ENCODE data around the gene PREPL. TPM values are rescaled to one million over a fixed set of nuclear protein-coding genes. Genes with fewer than 3 reads are reported as not detected.
"Not testable (repeated sequence)": the region's sequence is repeated elsewhere in the genome, so short reads cannot be mapped to it uniquely, and the experiment has no call there.

PREPL gene
- total RNA-seq, 2 experiments from 2014 or later = 20.0 to 23.8 TPM

DNA sequence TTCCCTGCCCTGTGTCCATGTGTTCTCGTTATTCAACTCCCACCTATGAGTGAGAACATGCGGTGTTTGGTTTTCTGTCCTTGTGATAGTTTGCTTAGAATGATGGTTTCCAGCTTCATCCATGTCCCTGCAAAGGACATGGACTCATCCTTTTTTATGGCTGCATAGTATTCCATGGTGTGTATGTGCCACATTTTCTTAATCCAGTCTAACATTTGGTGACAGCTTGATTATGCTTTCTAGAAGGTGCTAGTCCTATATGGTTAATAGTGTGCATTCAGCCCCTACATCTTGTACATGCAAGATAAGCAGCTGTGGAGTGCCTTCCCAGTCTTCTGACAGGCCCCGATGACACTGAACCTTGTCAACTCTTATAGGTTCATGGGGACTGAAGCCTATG lies 57.5 kb downstream of the PREPL start:
- not testable (repeated sequence) for H3K9me3 Mint-ChIP-seq (ENCODE audit: low read depth); H3K36me3 Mint-ChIP-seq; DNase-seq; H3K4me1 Mint-ChIP-seq; ATAC-seq; H3K4me3 Mint-ChIP-seq; H3K27ac Mint-ChIP-seq; H3K27me3 Mint-ChIP-seq
- CTCF ChIA-PET = interaction anchor here (1.3 kb wide), 1 partner anchor 9 kb away, joined by 4 read pairs; no protein-coding TSS in a partner anchor

DNA sequence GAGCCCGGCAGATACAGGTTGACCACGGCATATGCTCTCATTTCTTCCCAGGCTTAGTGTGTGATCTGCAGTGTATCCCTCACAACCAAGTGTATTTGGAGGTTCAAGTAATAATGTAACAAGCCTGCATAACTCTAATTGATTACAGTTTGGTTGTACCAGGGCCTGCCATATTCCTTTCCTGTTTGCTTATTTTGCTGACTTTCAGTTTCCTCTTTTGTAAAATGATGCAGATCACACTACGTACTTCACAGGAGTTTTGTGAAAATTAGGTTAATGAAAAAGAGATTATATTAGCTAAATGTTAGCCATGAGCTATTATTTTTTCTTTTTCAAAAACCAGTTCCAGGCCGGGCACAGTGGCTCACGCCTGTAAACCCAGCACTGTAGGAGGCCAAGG lies 60.2 kb downstream of the PREPL start:
- no peaks in the 10 kb centered on the region for H3K9me3 Mint-ChIP-seq (ENCODE audit: low read depth)
- H3K4me3 Mint-ChIP-seq = no peak overlapping the region
- H3K27me3 Mint-ChIP-seq = peaks cover 9% of the 10 kb centered on the region
- H3K4me1 Mint-ChIP-seq = peaks cover 8% of the 10 kb centered on the region
- CTCF ChIA-PET = no interaction called here
- ATAC-seq (no peak), DNase-seq (no peak)
- no peak overlapping the region for H3K27ac Mint-ChIP-seq
- H3K36me3 Mint-ChIP-seq = no peaks in the 10 kb centered on the region

DNA sequence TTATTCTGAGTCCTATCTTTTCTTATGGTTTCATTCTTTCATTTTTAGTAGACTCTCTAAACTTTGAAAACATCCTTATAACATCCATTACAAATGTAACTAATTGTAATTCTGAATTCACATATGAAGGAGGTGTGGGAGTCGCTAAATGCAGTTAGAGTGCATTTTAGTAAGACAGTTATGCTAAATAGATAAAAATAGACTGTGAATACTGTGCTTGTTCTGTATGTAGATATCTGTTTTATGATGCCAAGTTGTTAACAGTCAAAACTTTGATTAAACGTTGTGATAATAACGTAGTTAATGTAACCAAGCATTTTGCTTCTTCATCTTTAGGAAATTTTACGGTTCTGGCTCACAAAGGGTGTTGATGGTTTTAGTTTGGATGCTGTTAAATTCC lies 61.7 kb downstream of the PREPL start:
- CTCF ChIA-PET = no interaction called here
- H3K27me3 Mint-ChIP-seq = peaks cover 9% of the 10 kb centered on the region
- no peak for DNase-seq
- H3K4me3 Mint-ChIP-seq = no peak overlapping the region
- H3K36me3 Mint-ChIP-seq = no peaks in the 10 kb centered on the region
- no peak overlapping the region for H3K27ac Mint-ChIP-seq
- ATAC-seq = no peak
- H3K4me1 Mint-ChIP-seq = peaks cover 9% of the 10 kb centered on the region
- no peaks in the 10 kb centered on the region for H3K9me3 Mint-ChIP-seq (ENCODE audit: low read depth)

DNA sequence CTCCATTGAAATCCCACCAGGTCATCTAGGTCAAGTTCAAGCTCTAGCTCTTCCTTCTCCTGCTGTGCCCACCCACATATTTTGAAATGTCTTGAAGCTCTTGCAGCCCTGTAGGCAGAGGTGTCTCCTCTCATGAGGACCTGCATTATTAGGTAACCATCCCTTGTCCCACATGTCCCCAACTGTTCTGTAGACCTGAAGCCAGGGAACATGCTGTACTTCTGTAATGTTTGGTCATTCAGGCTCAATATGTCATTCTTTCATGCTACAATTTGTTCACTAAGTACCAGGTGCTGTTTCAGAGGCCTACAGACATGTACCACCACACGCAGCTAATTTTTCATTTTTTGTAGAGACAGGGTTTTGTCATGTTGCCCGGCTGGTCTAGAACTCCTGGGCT lies 63.9 kb downstream of the PREPL start:
- peaks cover 9% of the 10 kb centered on the region for H3K4me1 Mint-ChIP-seq
- peaks cover 9% of the 10 kb centered on the region for H3K27me3 Mint-ChIP-seq
- H3K36me3 Mint-ChIP-seq = no peaks in the 10 kb centered on the region
- DNase-seq (no peak), ATAC-seq (no peak)
- H3K27ac Mint-ChIP-seq = no peak overlapping the region
- CTCF ChIA-PET = interaction anchor here (0.5 to 0.9 kb wide), 3 partner anchors 54 to 1380 kb away, joined by 3 read pairs; no protein-coding TSS in a partner anchor
- no peaks in the 10 kb centered on the region for H3K9me3 Mint-ChIP-seq (ENCODE audit: low read depth)
- H3K4me3 Mint-ChIP-seq = no peak overlapping the region

DNA sequence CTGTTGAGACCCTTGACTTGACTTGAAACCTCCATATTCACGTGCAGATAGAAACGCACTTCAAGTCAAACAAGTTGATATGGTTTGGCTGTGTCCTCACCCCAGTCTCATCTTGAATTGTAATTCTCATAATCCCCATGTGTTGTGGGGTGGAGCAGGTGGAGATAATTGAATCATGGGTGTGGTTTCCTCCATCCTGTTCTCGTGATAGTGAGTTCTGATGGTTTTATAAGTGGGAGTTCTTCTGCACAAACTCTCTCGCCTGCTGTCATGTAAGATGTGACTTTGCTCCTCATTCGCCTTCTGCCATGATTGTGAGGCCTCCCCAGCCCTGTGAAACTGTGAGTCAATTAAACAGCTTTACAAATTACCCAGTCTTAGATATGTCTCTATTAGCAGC lies 64.6 kb downstream of the PREPL start:
- Mint-ChIP-seq H3K9me3 (ENCODE audit: low read depth) (no peaks in the 10 kb centered on the region), H3K4me3 (no peak overlapping the region), H3K4me1 (peaks cover 9% of the 10 kb centered on the region), H3K27ac (no peak overlapping the region), H3K27me3 (peaks cover 9% of the 10 kb centered on the region), H3K36me3 (no peaks in the 10 kb centered on the region)
- DNase-seq = no peak
- no peak for ATAC-seq
- CTCF ChIA-PET = interaction anchor here (0.5 to 1.3 kb wide), 2 partner anchors 55 to 252 kb away, joined by 3 to 6 read pairs; no protein-coding TSS in a partner anchor

DNA sequence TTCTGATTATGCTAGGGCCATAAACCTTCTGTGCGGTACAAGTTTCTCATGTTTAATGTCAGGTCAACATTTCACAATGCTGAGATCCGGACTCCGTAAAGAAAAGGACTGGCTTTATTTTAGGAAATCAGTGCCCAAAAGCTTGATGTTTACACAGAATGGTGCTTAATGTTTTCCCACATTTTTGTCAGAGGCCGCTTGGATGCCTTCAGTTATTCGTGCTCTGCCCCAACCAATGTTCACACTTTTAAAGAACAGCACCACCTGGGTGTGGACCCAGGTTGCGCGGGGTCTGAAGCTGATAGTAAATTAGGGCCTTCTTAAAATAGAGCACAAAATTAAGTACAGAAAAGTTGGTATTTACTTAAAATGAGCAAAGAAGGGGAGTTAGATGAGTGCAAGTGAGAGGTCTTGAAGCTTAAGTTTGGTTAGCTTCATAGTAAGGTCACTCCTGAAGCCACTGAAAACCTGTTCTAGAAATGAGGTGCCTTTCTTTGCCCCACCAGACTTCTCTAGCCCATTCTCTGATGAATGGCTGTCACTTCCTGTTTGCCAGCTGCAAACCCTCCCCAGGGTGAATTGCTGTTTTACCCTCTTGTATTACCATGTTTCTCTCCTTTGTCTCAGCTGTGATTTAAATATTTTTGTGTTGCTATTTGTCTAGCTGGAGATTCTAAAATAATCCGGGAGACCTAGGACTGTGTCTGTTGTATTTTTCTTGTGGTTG lies 65.5 kb downstream of the PREPL start:
- Mint-ChIP-seq H3K27ac (no peak overlapping the region), H3K4me1 (peaks cover 9% of the 10 kb centered on the region), H3K9me3 (ENCODE audit: low read depth) (no peaks in the 10 kb centered on the region), H3K4me3 (no peak overlapping the region), H3K27me3 (peaks cover 12% of the 10 kb centered on the region), H3K36me3 (no peaks in the 10 kb centered on the region)
- DNase-seq = no peak
- CTCF ChIA-PET = interaction anchor here (0.7 to 1.8 kb wide), 6 partner anchors 50 to 252 kb away, joined by 3 to 6 read pairs (median 4); no protein-coding TSS in a partner anchor
- no peak for ATAC-seq

DNA sequence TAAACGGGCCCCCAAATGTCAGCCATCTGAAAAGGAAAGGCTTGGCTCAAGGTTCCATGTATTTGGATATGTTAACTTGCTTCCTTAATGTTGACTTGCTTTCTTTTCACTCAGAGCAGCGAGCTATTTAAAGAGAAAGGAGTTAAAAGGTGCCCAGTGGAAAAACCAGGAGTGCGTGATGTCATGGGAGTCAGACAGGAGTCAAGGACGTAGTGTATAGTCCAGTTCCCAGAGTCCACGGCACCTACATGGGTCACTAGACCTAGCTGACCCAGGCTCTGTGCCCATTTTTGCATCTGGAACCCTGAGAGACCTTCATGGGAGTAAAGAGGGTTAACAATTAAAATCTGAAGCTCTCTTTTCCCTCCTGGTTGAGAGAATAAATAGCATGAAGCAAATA lies 66.2 kb downstream of the PREPL start:
- no peaks in the 10 kb centered on the region for H3K36me3 Mint-ChIP-seq
- H3K4me1 Mint-ChIP-seq = peaks cover 9% of the 10 kb centered on the region
- CTCF ChIA-PET = interaction anchor here (1.0 to 1.8 kb wide), 5 partner anchors 51 to 251 kb away, joined by 3 to 6 read pairs (median 4); no protein-coding TSS in a partner anchor
- no peaks in the 10 kb centered on the region for H3K9me3 Mint-ChIP-seq (ENCODE audit: low read depth)
- H3K27me3 Mint-ChIP-seq = peaks cover 11% of the 10 kb centered on the region
- DNase-seq = no peak
- no peak overlapping the region for H3K4me3 Mint-ChIP-seq
- no peak for ATAC-seq
- H3K27ac Mint-ChIP-seq = no peak overlapping the region

DNA sequence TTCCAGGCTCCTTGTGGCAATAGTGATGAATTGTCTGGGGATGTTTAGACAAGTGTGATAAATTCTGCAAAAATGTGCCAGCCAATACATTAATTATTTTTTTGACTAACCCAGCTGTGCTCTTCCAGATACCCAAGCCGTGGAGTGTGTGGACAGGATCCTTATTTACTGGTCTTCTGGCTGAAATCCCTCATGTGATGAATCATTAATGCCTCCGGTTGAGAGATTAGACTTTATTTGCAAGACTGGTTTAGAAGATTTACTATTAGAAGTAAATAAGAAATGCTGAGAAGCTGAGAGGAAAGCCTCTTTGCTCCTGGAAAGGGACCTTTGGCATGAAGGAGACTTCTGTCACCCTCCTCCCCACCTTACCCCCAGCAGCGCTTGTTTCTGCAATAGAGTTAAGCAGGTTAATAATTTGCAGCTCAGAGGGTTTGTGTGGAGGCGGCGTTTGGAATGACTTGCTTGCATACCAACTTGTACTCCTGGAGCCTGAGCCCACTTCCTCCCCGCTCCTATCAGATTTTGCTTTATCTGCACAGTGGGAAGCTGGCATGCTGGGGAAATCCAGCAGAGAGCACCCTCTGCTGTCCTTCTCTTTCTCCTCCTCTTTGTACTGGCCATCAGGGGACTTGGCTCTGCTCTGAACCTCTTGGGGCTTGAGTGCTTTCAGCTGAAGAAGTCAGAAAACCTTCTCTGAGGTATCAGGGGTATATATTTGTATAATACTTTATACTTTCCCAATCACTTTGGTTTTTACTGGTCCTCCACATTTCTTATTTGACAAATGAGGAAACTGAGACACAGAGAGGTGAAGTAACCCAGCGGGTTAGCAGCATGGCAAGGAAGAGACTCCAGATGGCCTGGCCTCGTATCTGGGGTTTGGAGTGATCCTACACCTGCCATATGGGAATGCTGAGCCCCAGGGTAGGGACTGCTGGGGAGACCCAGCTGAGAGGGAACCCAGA lies 69.7 kb downstream of the PREPL start:
- ATAC-seq (peak; percentile 30), DNase-seq (no peak)
- Mint-ChIP-seq H3K9me3 (ENCODE audit: low read depth) (no peaks in the 10 kb centered on the region), H3K27ac (no peak overlapping the region), H3K36me3 (no peaks in the 10 kb centered on the region), H3K4me3 (no peak overlapping the region), H3K27me3 (peaks cover 5% of the 10 kb centered on the region), H3K4me1 (peaks cover 6% of the 10 kb centered on the region)
- CTCF ChIA-PET = interaction anchor here (1.3 to 1.4 kb wide), 2 partner anchors 47 to 247 kb away, joined by 3 to 5 read pairs; no protein-coding TSS in a partner anchor

DNA sequence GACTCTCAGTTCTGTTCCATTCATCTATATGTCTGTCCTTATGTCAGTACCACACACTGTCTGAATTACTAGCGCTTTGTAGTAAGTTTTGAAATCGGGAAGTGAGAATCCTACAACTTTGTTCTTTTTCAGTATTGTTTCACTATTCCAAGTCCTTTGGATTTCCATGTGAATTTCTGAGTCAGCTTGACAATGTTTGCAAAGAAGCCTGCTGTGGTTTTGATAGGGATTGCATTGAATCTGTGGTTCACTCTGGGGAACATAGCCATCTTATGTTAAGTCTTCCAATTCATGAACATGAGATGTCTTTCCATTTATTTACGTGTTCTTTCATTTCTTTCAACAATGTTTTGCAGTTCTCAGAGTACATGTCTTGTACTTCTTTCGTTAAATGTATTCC lies 71.0 kb downstream of the PREPL start:
- Mint-ChIP-seq H3K4me3 (no peak overlapping the region), H3K36me3 (no peaks in the 10 kb centered on the region), H3K9me3 (ENCODE audit: low read depth) (no peaks in the 10 kb centered on the region), H3K4me1 (no peaks in the 10 kb centered on the region), H3K27me3 (peaks cover 5% of the 10 kb centered on the region), H3K27ac (no peak overlapping the region)
- DNase-seq (no peak), ATAC-seq (no peak)
- CTCF ChIA-PET = no interaction called here

DNA sequence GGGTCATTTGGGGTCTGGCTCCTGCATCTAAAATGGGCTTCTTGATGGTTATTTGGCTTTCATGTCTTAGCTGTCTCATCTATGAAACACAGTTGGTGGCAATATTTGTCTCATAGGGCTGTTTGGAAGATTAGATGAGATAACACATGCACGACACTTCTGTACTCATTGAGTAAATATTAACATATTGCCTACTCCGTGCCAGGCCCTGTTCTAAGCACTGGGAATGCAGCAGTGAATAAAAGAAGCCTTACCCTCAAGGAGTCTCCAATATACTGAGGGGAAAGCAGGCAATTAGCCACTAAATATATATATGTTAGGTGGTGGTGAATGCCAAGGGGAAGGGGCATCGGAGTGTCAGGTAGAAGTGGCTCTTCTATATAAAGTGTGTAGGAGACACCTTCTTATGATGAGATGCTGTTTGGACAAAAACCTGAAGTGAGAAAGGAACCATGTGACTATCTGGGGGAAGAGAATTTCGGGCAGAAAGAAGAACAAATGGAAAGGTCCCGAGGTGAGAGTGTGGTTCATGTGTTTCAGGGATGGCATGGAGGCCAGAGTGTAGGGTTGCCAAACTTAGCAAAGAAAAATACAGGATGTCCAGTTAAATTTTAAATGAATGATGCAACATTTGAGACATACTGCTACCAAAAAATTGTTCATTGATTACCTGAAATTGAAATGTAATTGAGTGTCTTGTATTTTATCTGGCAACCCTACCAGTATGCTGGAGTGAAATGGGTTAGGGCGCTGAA lies 74.2 kb downstream of the PREPL start:
- Mint-ChIP-seq H3K4me3 (no peak overlapping the region), H3K27ac (no peak overlapping the region), H3K9me3 (ENCODE audit: low read depth) (no peaks in the 10 kb centered on the region), H3K27me3 (peaks cover 10% of the 10 kb centered on the region), H3K36me3 (no peaks in the 10 kb centered on the region), H3K4me1 (no peaks in the 10 kb centered on the region)
- no peak for ATAC-seq
- CTCF ChIA-PET = no interaction called here
- no peak for DNase-seq

DNA sequence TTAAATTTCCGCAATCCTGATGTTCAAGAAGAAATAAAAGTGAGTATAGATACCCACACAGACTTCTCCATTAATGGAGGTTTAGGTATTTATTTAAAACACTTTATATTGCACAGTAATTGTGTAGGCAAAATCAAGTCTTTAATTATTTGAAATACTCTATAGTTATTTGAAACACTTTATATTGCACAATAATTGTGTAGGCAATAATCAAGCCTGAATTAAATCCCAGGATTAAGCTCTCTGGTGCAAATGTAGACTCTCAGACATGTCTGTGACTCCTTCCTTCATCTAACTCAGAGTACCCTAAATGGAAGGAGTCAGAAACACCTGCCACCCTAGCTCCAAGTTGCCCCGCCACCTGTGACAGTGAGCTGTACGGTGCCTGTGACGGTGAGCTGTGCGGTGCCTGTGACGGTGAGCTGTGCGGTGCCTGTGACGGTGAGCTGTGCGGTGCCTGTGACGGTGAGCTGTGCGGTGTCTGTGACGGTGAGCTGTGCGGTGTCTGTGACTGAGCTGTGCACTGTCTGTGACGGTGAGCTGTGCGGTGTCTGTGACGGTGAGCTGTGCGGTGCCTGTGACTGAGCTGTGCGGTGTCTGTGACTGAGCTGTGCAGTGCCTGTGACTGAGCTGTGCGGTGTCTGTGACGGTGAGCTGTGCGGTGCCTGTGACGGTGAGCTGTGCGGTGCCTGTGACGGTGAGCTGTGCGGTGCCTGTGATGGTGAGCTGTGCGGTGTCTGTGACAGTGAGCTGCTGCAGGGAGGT lies 75.0 kb downstream of the PREPL start:
- DNase-seq = no peak
- no peak overlapping the region for H3K4me3 Mint-ChIP-seq
- no peaks in the 10 kb centered on the region for H3K9me3 Mint-ChIP-seq (ENCODE audit: low read depth)
- no peaks in the 10 kb centered on the region for H3K36me3 Mint-ChIP-seq
- CTCF ChIA-PET = no interaction called here
- no peak overlapping the region for H3K27ac Mint-ChIP-seq
- H3K4me1 Mint-ChIP-seq = no peaks in the 10 kb centered on the region
- ATAC-seq = no peak
- H3K27me3 Mint-ChIP-seq = peaks cover 11% of the 10 kb centered on the region

DNA sequence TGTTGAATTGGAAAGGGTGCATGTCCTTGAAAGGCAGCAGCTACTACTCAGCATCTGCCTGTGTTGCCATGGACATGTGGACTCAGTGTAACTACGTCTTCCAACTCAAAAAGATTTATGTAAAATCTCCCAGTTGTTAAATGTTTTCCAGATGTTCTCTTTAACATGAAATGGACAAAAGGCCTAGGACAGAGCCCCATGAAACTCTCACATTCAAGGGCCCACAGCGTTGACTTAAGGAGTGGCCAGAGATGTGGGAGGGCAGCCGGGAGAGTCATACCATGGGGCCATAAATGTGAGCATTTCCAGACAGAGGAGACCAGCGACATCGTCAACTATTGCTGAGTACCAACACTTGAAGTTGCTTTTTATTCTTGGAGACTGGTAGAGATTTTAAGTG lies 76.1 kb downstream of the PREPL start:
- CTCF ChIA-PET = interaction anchor here (0.6 to 0.7 kb wide), 3 partner anchors 241 to 1321 kb away, joined by 3 to 4 read pairs (median 3); no protein-coding TSS in a partner anchor
- no peak for ATAC-seq
- H3K4me1 Mint-ChIP-seq = no peaks in the 10 kb centered on the region
- no peaks in the 10 kb centered on the region for H3K9me3 Mint-ChIP-seq (ENCODE audit: low read depth)
- peaks cover 10% of the 10 kb centered on the region for H3K27me3 Mint-ChIP-seq
- H3K36me3 Mint-ChIP-seq = no peaks in the 10 kb centered on the region
- H3K27ac Mint-ChIP-seq = no peak overlapping the region
- DNase-seq = no peak
- no peak overlapping the region for H3K4me3 Mint-ChIP-seq
